Neural cell (in vitro differentiated cells): ENCODE results near the gene ZBTB48. TPM values are rescaled to one million over a fixed set of nuclear protein-coding genes. Genes with fewer than 3 reads are reported as not detected.
A peak's percentile ranks its signal among the peaks of the same experiment; 100 is the strongest.

Experiments
- H2AFZ ChIP-seq: fragments of 200-600, 300-800 bp; sonication (generic), shearing (Covaris generic); 2 replicates; pipeline ENCODE4 v1.6.0; 2014; ENCODE audit warnings: low read depth, mild to moderate bottlenecking, antibody characterized with exemption, low read length, moderate library complexity
- H3F3A ChIP-seq: fragments of 200-600 bp; shearing (Covaris generic); 2 replicates; pipeline ENCODE4 v1.6.1; 2016; ENCODE audit warnings: mild to moderate bottlenecking, moderate library complexity, mixed read lengths, antibody characterized with exemption, low read length; ENCODE audit not compliant: insufficient read depth, poor library complexity, severe bottlenecking
- H3K27ac ChIP-seq: fragments of 200-600, 300-800 bp; sonication (generic), shearing (Covaris generic); 2 replicates; pipeline ENCODE4 v1.5.1; 2014; ENCODE audit warnings: mild to moderate bottlenecking, low read length, moderate library complexity
- H3K27me3 ChIP-seq: fragments of 300-800, 200-600 bp; sonication (generic), shearing (Covaris generic); 2 replicates; pipeline ENCODE4 v1.6.0; 2014; ENCODE audit warnings: mild to moderate bottlenecking, low read depth, low read length, moderate library complexity; ENCODE audit not compliant: insufficient read depth
- H3K36me3 ChIP-seq: fragments of 300-800, 200-600 bp; sonication (generic), shearing (Covaris generic); 2 replicates; pipeline ENCODE4 v1.5.1; 2014; ENCODE audit warnings: mild to moderate bottlenecking, antibody characterized with exemption, low read length, moderate library complexity; ENCODE audit not compliant: insufficient read depth
- H3K4me2 ChIP-seq: fragments of 300-800, 200-600 bp; sonication (generic), shearing (Covaris generic); 2 replicates; pipeline ENCODE4 v1.6.0; 2014; ENCODE audit warnings: mild to moderate bottlenecking, low read length
- H3K4me3 ChIP-seq: fragments of 300-800, 200-600 bp; sonication (generic), shearing (Covaris generic); 2 replicates; pipeline ENCODE4 v1.5.1; 2014; ENCODE audit warnings: mild to moderate bottlenecking, low read length, moderate library complexity
- H3K79me2 ChIP-seq: fragments of 200-600 bp; shearing (Covaris generic); replicated peaks from 2 replicates; pipeline ENCODE4 v1.6.0; 2014; ENCODE audit warnings: mild to moderate bottlenecking, low read length, moderate library complexity; ENCODE audit not compliant: insufficient read depth
- H3K9ac ChIP-seq: fragments of 300-800, 200-600 bp; sonication (generic), shearing (Covaris generic); 2 replicates; pipeline ENCODE4 v1.6.1; 2016; ENCODE audit warnings: mild to moderate bottlenecking, low read length, mixed read lengths
- H3K9me2 ChIP-seq: fragments of 200-600 bp; shearing (Covaris generic); 2 replicates; pipeline ENCODE4 v1.6.1; 2016; ENCODE audit warnings: mild to moderate bottlenecking, low read length, mixed read lengths; ENCODE audit not compliant: insufficient read depth
- H3K9me3 ChIP-seq: fragments of 200-600, 300-800 bp; sonication (generic), shearing (Covaris generic); 2 replicates; pipeline ENCODE4 v1.6.1; 2016; ENCODE audit warnings: mild to moderate bottlenecking, mixed run types, low read length, moderate library complexity, mixed read lengths
- H4K20me1 ChIP-seq: fragments of 200-600 bp; shearing (Covaris generic); 2 replicates; pipeline ENCODE4 v1.6.1; 2016; ENCODE audit warnings: mild to moderate bottlenecking, mixed run types; ENCODE audit not compliant: insufficient read depth
- CTCF ChIP-seq: fragments of 450-650 bp; IDR thresholded peaks from 2 replicates; pipeline ENCODE4 v1.5.1; 2014; ENCODE audit warnings: antibody characterized with exemption, mild to moderate bottlenecking, moderate library complexity; ENCODE audit not compliant: poor library complexity, severe bottlenecking
- EP300 ChIP-seq: fragments of 450-650 bp; conservative IDR thresholded peaks from 2 replicates; pipeline ENCODE4 v1.6.1; 2014; ENCODE audit warnings: antibody characterized with exemption, mild to moderate bottlenecking, moderate library complexity; ENCODE audit not compliant: poor library complexity, severe bottlenecking
- EZH2 ChIP-seq: fragments of 200-600, 300-800 bp; shearing (Covaris generic), sonication (generic); IDR thresholded peaks from 2 replicates; pipeline ENCODE4 v1.6.1; 2014; ENCODE audit warnings: antibody characterized with exemption, low read length, borderline replicate concordance, mild to moderate bottlenecking; ENCODE audit not compliant: insufficient read depth, poor library complexity, severe bottlenecking
- MXI1 ChIP-seq: fragments of 450-650 bp; conservative IDR thresholded peaks from 2 replicates; pipeline ENCODE4 v1.6.1; 2014; ENCODE audit warnings: antibody characterized with exemption, mild to moderate bottlenecking; ENCODE audit not compliant: poor library complexity, severe bottlenecking
- POLR2AphosphoS5 ChIP-seq: IDR thresholded peaks from 2 replicates; pipeline ENCODE4 v1.6.1; 2012
- RAD21 ChIP-seq: fragments of 450-650 bp; conservative IDR thresholded peaks from 2 replicates; pipeline ENCODE4 v1.6.1; 2014; ENCODE audit warnings: antibody characterized with exemption, mild to moderate bottlenecking, moderate library complexity
- REST ChIP-seq: IDR thresholded peaks from 2 replicates; pipeline ENCODE4 v1.6.1; 2012; ENCODE audit warnings: borderline replicate concordance
- SMC3 ChIP-seq: fragments of 450-650 bp; conservative IDR thresholded peaks from 2 replicates; pipeline ENCODE4 v1.6.1; 2014; ENCODE audit warnings: antibody characterized with exemption, mild to moderate bottlenecking, moderate library complexity; ENCODE audit not compliant: poor library complexity
- TAF1 ChIP-seq: IDR thresholded peaks from 2 replicates; pipeline ENCODE4 v1.6.1; 2012; ENCODE audit warnings: low read depth
- polyA plus RNA-seq: library from polyadenylated mRNA; depleted of rRNA; stranded (reverse); fragments of >200 nt; gene quantifications from 2 replicates; pipeline ENCODE4 v1.2.3, GENCODE V29; 2014

The ZBTB48 gene
- polyA plus RNA-seq, 1 donor from 2014 or later: 48.2 TPM

- peak overlapping the region; percentile 97 for H3K4me3 ChIP-seq
- H3K36me3 ChIP-seq: no peaks in the 10 kb centered on the region
- peak overlapping the region; percentile 90 for H3K27ac ChIP-seq
- no peaks in the 10 kb centered on the region for H3K9me2 ChIP-seq
- no peaks in the 10 kb centered on the region for H4K20me1 ChIP-seq
- H3K4me2 ChIP-seq: peak overlapping the region; percentile 79
- H3K27me3 ChIP-seq: no peaks in the 10 kb centered on the region
- peak overlapping the region; percentile 90 for H3K9ac ChIP-seq
- no peak overlapping the region for H2AFZ ChIP-seq
- no peaks in the 10 kb centered on the region for H3K9me3 ChIP-seq
- TF ChIP-seq CTCF: no peak
- no peak for TF ChIP-seq EP300
- no peak for TF ChIP-seq REST
- TF ChIP-seq TAF1: no peak
- no peak for TF ChIP-seq MXI1
- no peak for TF ChIP-seq SMC3
- TF ChIP-seq RAD21: no peak
- TF ChIP-seq EZH2: no peak
- no peak for TF ChIP-seq POLR2AphosphoS5
- H3F3A ChIP-seq: no peaks in the 10 kb centered on the region
- peaks cover 17% of the 10 kb centered on the region for H3K79me2 ChIP-seq
Measured at GRCh38 chr1:6580593-6581409, 1.0 kb downstream of the ZBTB48 start.

- Histone ChIP-seq H3K4me3 (peak overlapping the region; percentile 97), H3F3A (no peaks in the 10 kb centered on the region), H3K79me2 (peaks cover 17% of the 10 kb centered on the region), H3K9me3 (no peaks in the 10 kb centered on the region), H3K27me3 (no peaks in the 10 kb centered on the region), H3K4me2 (peak overlapping the region; percentile 25), H3K36me3 (no peaks in the 10 kb centered on the region), H2AFZ (no peak overlapping the region), H3K9me2 (no peaks in the 10 kb centered on the region), H3K9ac (no peak overlapping the region), H4K20me1 (no peaks in the 10 kb centered on the region), H3K27ac (no peak overlapping the region)
- TF ChIP-seq RAD21: no peak
- no peak for TF ChIP-seq EP300
- no peak for TF ChIP-seq CTCF
- TF ChIP-seq MXI1: no peak
- TF ChIP-seq SMC3: no peak
- no peak for TF ChIP-seq POLR2AphosphoS5
- no peak for TF ChIP-seq EZH2
- no peak for TF ChIP-seq TAF1
Measured at GRCh38 chr1:6581561-6582305, 1.9 kb downstream of the ZBTB48 start.
